Pancreas (tissue), 10 donors: ENCODE measurements around the gene REPS2. TPM values are rescaled to one million over a fixed set of nuclear protein-coding genes. Genes with fewer than 3 reads are reported as not detected.

Experiments used
- ATAC-seq, 4 donors: fragments of 200-7000 bp; cut with Tn5 transposase; one replicate each; pipeline versions ENCODE4 v1.8.0 to v1.9.1; 2020; ENCODE audit warnings: mild to moderate bottlenecking in 4 of 4, moderate library complexity in 4 of 4
- DNase-seq, 6 donors: peaks; one replicate each; pipeline ENCODE4 v3.0.0-alpha.2; 2020
- FAIRE-seq: peaks from 2 replicates; lab custom pipeline; 2012; peaks lifted over from hg19 to GRCh38; lab: Jason Lieb, UNC
- H3K27ac ChIP-seq, 4 donors: fragments of 200-600 bp; sonication (generic); 1 replicate in 3 of 4; 2 replicates in 1 of 4; pipeline versions ENCODE4 v1.5.0 to v1.8.0; 2020
- H3K27me3 ChIP-seq, 4 donors: fragments of 200-600 bp; one replicate each; pipeline ENCODE4 v1.8.0; 2021
- H3K36me3 ChIP-seq, 3 donors: fragments of 200-600 bp; sonication (generic) in 1 of 3; one replicate each; pipeline versions ENCODE4 v1.5.0 to v1.8.0; 2020 to 2021
- H3K4me1 ChIP-seq, 3 donors: fragments of 200-600 bp; one replicate each; pipeline ENCODE4 v1.8.0; 2021
- H3K4me3 ChIP-seq, 4 donors: fragments of 200-600 bp; sonication (generic) in 2 of 4; one replicate each; pipeline versions ENCODE4 v1.5.0 to v1.8.0; 2020 to 2021
- H3K9me3 ChIP-seq, 4 donors: fragments of 200-600 bp; one replicate each; pipeline ENCODE4 v1.8.0; 2021
- CTCF ChIP-seq, 4 donors: fragments of 200-600 bp; sonication (generic) in 3 of 4; IDR thresholded peaks; one replicate each; pipeline versions ENCODE4 v1.5.0 to v1.8.0; 2021; ENCODE audit warnings: antibody characterized with exemption in 4 of 4
- WGBS, 2 donors: extraction: QIAGEN DNeasy Blood & Tissue Kit; methylation state at CpG; one replicate each; pipeline ENCODE4 v1.1.7; 2013; 5-methylcytosine and 5-hydroxymethylcytosine counted together
- intact Hi-C, 3 donors: fragments of 100-400 bp; cut with DNase I; formaldehyde crosslinking; loops; one replicate each; pipeline versions ENCODE4 v1.11.1 to v1.14.2; 2022
- polyA plus RNA-seq, 2 donors: library from polyadenylated mRNA; stranded (reverse); fragments of 200-250 nt; gene quantifications; one replicate each; pipeline ENCODE4 v1.2.3, GENCODE V29; 2013
- total RNA-seq, 6 donors: library from RNA; stranded (reverse); fragmentation: NEBNext Ultra II Directional in 4 of 6; extraction: Animal tissue kit (Norgen Biotek cat#: 25700) in 4 of 6; gene quantifications; one replicate each; pipeline versions ENCODE4 v1.2.1 to v1.2.4, GENCODE V29; 2021 to 2023
- donor health status: healthy with polysubstance abuse.
- donor health status: DM: no; HTN: no; CAD: no; lungs with moderate emphysema.
- donor health status: DM: no; HTN: no; CAD: no.
- donor health status: control.
- donor health status: control.
- donor health status: Bipolar disorder and iron deficiency.
- donor health status: DM: yes; HTN: yes; CAD: no.
- donor health status: DM: no; HTN: no; CAD: no.
- donor health status: DM: no; HTN: no; CAD: no.
- donor health status: DM: yes; HTN: yes; CAD: no.

REPS2 gene
- total and polyA plus RNA-seq, 8 donors: 5.2 to 29.3 (median 15.3) TPM

- Histone ChIP-seq H3K27me3 (peaks cover 0 to 5% (median 0%) of the 10 kb centered on the region in 4 donors), H3K9me3 (no peaks in the 10 kb centered on the region), H3K36me3 (no peaks in the 10 kb centered on the region), H3K4me3 (no peak overlapping the region), H3K4me1 (no peaks in the 10 kb centered on the region), H3K27ac (no peak overlapping the region)
- ATAC-seq (no peak), DNase-seq (no peak), FAIRE-seq (no peak)
- TF ChIP-seq CTCF (IDR thresholded peaks at IDR 0.05): no peak
- intact Hi-C loops: no loop called here
- 47 to 48% methylated on average over 5 of the region's 5 CpGs for WGBS, 2 donors
Measured at GRCh38 chrX:17053502-17053901, 107.0 kb downstream of the REPS2 start.

GRCh38 chrX:17056868-17057608 is 110.6 kb downstream of the REPS2 start:
- Histone ChIP-seq H3K36me3 (no peaks in the 10 kb centered on the region), H3K27me3 (no peaks in the 10 kb centered on the region), H3K27ac (no peak overlapping the region), H3K9me3 (no peaks in the 10 kb centered on the region), H3K4me3 (no peak overlapping the region), H3K4me1 (no peaks in the 10 kb centered on the region)
- DNase-seq (no peak), ATAC-seq (no peak), FAIRE-seq (no peak)
- intact Hi-C loops: no loop called here
- WGBS, 2 donors: 55 to 88% methylated on average over 2 of the region's 2 CpGs
- TF ChIP-seq CTCF (IDR thresholded peaks at IDR 0.05): no peak

- H3K27ac ChIP-seq: no peak overlapping the region
- FAIRE-seq (no peak), DNase-seq (no peak), ATAC-seq (no peak)
- intact Hi-C loops: no loop called here
- no peaks in the 10 kb centered on the region for H3K9me3 ChIP-seq
- no peaks in the 10 kb centered on the region for H3K36me3 ChIP-seq
- no peak overlapping the region for H3K4me3 ChIP-seq
- H3K27me3 ChIP-seq: no peaks in the 10 kb centered on the region
- no peak for TF ChIP-seq CTCF (IDR thresholded peaks at IDR 0.05)
- no peaks in the 10 kb centered on the region for H3K4me1 ChIP-seq
Measured at GRCh38 chrX:17062065-17062464, 115.6 kb downstream of the REPS2 start.

GRCh38 chrX:17065100-17065499 is 118.6 kb downstream of the REPS2 start:
- Histone ChIP-seq H3K27me3 (no peaks in the 10 kb centered on the region), H3K4me1 (no peaks in the 10 kb centered on the region), H3K4me3 (no peak overlapping the region), H3K27ac (no peak overlapping the region), H3K9me3 (no peaks in the 10 kb centered on the region), H3K36me3 (no peaks in the 10 kb centered on the region)
- intact Hi-C loops: no loop called here
- TF ChIP-seq CTCF (IDR thresholded peaks at IDR 0.05): no peak
- DNase-seq (no peak), FAIRE-seq (no peak), ATAC-seq (no peak)
- 76 to 89% methylated on average over 5 of the region's 5 CpGs for WGBS, 2 donors

GRCh38 chrX:17067534-17067933 is 121.1 kb downstream of the REPS2 start:
- Histone ChIP-seq H3K9me3 (no peaks in the 10 kb centered on the region), H3K27ac (no peak overlapping the region), H3K4me3 (no peak overlapping the region), H3K27me3 (no peaks in the 10 kb centered on the region), H3K4me1 (no peaks in the 10 kb centered on the region), H3K36me3 (no peaks in the 10 kb centered on the region)
- no peak for DNase-seq
- intact Hi-C loops: no loop called here
- no peak for TF ChIP-seq CTCF (IDR thresholded peaks at IDR 0.05)
- WGBS, 2 donors: 37 to 53% methylated on average over 1 of the region's 1 CpG
- no peak for ATAC-seq
- no peak for FAIRE-seq
